Measurements from ENCODE around the gene APOA1. TPM values are rescaled to one million over a fixed set of nuclear protein-coding genes. Genes with fewer than 3 reads are reported as not detected.

The APOA1 gene
- total RNA-seq, 1 donor from 2014 or later = 0.16 TPM

DNA sequence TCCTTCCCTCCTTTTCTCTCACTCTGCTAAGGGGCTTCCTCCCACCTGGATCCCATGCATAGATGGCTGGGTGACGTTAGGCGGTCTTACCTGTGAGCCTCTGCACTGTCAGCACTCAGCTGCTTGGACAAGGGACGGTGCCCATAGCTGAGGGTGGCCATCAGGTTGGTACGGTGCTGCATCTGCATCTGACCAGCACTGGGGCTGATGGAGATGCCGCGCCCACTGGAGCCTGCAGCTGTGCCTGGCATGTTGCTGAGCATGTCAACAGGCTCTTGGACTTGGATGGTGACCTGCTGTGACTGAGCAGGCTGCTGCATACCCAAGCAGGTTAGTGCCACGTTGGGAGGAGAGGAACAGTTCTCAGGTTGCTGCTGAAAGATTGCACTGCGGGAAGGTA lies 21.8 kb upstream of the APOA1 start:
- no peak for DNase-seq (ENCODE audit: low read depth)

DNA sequence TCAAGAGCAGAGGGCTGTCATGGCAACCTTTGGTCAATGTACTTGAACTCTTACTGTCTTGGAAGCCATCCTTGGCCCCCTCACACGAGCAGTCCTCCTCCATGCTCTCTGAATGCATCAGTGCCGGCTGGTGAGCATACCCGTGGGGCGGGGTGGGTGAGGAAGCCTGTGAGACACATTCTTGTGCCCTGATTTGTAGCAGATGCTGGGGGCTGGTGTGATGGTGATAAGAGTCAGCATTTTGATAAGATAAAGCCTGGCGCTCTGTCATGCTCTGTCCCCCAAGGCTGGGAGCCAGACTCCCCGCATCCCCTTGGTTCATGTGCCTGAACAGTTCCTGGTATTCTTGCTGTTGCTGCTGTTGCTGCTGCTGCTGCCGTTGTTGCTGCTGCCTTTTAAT lies 20.5 kb upstream of the APOA1 start:
- DNase-seq (ENCODE audit: low read depth) = no peak

DNA sequence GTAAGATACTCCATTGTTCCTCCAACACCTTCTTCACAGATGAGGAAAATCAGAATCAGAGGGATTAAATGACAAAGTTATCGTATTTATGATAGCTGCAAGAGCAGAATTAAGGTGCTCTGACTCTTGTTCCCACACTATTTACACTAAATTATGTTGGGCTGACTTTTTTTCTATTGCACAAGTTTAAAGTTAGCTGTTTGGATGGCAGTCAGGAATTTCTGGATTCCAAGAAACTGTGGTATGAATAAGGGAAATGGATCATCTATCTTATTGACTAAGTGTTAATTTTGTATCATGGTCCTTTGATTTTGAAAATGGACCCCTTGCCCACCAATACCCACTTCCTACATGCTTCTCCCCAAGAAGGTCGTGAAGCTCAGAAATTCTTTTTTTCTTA lies 19.9 kb upstream of the APOA1 start:
- no peak for DNase-seq (ENCODE audit: low read depth)

DNA sequence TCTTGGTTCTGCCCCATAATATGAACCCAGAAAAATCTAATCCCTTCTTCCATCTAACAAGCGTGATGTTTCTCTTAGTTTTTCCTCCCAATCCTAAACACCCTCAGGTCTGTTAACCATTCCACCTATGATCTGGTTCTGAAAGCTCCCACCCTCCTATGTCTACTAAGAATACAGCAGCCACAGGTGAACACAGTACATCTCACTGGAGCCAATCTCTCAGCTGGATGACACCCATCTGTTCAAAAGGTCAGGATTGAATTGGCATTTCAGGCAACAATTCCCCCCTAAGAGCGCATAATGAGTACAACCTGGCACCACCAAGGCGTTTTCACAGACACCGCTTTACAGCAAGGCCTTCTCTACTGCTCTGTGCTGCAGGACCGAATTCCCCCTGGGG lies 19.0 kb upstream of the APOA1 start:
- DNase-seq (ENCODE audit: low read depth) = no peak

DNA sequence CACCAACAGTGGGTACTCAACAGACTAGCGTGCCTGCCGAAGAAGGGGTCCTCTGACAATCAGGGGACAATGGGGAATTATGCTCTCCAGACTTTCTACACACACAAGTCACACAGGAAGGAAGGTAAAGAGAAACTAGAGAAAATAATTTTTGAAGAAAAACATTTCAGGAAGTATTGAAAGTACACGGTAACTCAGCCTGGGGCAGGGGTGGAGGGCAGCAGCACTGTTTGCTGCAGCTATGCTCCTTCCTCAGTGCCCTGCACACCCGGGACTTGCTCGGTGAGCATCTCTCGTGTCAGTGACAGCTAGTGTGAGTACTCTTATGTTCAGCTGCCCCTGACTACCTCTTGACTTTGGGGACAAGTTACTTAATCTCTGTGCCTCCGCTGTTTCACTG lies 18.0 kb upstream of the APOA1 start:
- no peak for DNase-seq (ENCODE audit: low read depth)

DNA sequence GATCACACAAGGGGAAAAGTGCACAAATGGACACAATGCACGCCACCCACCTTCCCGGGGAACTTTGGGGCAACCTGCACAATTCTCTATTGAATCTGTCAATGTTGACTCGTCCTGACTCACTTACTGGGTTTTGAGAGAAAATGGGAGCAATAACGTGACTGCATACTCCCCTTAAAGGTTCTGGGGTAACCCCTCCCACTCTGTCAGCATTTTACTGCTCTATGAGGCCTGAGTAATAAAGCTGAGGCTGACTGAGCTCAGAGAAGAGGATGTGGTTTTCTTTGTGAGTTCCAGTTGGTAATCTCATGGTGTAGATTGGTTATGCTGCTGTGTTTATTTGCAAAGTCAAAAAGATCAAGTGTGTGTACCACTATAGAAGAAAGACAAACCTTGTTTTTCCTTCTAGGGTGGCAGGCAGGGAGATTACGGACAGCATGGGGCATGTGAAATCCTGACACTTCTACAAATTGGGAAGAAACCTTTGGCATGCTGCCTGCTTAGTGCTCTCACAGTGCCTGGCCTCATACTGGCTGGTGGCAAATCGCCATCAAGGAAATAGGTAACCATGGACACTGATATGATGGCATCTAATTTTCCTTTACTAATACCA lies 16.1 kb upstream of the APOA1 start:
- DNase-seq (ENCODE audit: low read depth) = peak; percentile 64

DNA sequence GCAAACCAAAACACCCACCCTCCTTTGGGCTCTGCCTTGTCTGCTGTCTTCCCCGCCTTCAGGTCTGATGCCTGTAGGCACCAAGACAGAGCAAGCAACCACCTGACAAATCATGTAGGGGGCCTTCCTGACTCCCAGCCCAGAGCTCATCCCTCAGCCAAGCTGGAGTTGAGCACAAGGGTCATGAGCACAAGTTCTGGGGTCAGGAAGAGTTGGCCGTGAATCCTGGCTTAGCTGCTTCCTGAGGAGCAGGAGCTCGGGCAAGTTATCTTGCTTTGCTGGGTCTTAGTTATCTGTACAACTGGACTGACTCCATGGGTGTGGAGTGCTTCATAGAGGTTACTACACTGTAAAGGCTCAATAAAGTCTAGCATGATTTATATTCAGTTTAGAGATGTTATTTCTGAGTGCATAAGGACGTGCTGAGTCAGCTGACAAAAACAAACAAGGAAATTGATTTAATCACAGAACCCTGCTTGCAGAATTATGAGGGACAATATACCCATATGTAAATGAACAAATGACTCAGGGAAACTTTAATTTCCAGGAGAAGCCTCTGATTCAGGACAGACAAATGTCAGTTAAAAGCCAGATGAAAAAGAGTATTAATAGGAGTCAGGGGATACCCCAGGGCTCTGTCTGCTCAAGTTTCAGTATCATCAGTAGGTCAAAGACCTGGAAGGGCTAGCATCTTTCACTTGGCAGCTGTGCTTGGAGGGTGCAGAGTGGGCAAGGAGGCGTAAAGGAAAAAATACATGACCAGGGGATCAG lies 15.0 kb upstream of the APOA1 start:
- peak; percentile 26 for DNase-seq (ENCODE audit: low read depth)

DNA sequence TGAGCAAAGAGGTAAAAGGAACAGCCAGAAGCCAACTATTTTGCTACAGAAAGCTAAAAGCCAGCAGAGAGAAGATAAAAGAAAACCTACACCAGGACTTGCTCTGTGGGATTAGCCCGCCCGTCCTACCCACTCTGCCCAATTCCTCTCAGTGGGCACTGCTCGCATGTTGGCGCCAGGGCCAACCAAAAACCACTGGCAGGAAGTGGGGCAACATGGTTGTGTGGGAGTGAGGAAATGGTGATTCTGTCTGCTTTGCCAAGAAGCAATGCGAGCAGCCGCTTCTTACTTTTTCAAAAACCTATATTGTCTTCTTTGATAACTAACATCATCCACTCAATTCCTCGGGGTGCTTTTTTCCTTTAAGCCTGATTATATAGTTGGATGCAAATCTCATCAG lies 14.2 kb upstream of the APOA1 start:
- DNase-seq (ENCODE audit: low read depth) = no peak

DNA sequence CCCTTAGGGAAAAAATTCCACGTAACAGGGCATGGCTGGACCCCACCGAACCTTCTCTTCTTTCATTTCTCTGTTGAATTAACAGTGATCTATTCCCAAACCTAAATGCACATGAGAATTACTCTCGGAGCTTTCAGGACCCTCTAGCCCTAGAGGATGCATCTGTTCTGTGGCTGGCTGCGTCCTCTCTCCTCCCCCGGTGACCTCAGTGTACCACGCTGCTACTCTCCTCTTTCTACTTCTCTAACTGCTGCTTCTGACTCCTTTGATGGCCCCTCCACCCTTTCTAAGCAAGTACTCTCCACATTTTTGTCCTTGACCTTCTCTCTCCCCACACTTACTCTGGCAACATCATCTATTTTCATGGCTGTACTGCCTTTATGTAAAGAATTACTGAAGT lies 12.1 kb upstream of the APOA1 start:
- no peak for DNase-seq (ENCODE audit: low read depth)

DNA sequence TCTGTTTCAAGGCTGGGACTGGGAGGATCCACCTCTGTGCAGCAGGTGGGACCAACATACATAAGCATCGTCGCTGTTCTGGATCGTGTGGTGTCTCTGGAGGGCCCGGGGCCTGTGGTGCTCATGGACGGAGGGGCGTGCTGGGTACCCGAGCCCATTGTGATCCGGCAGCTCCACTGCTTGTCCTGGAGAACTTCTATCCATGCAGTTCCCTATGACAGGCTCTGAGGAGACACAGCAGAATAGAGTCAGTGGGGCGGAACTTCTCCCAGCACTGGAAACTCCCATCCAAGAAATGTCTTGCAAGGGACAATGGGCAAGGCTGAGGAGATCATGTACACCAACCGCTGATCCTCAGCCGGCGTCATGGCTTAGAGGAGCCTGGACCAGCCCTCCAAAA lies 11.6 kb upstream of the APOA1 start:
- no peak for DNase-seq (ENCODE audit: low read depth)

DNA sequence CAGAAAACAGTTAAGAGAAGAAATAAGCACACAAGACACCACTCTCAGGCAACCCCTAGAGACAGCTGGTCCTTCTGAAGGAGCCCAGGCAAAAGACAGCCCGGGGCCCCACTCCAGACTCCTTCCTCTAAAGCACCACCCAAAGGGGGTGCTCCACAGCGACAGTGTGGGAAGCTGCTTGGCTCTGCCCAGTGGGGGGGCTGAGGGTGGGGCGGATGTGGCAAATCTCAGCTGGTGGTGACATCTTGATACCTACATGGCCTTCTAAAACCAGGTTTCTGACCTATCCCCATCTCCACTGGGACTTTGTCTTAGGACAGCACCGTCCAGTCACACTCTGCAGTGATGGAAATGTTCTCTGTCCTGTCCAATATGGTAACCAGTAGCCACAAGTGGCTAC lies 10.2 kb upstream of the APOA1 start:
- no peak for DNase-seq (ENCODE audit: low read depth)

DNA sequence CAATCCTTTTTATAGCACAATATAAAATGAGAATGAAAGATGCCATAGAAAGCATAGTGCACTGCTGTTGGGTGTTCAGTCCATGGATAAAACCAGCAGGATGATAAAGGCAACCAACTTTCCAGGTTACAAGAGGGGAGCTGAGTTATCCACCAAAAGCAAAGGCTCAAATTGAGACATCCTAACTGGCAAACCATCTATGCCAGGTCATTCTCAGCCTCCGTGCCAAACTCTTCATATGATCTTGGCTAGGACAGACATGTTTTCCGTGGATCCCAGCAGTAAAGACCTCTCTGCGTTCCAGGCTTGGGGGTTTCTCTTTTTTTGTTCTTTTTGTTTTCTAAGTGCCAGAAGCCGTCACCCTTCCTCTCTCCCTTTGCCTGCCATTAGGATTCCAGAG lies 7.3 kb upstream of the APOA1 start:
- no peak for DNase-seq (ENCODE audit: low read depth)

DNA sequence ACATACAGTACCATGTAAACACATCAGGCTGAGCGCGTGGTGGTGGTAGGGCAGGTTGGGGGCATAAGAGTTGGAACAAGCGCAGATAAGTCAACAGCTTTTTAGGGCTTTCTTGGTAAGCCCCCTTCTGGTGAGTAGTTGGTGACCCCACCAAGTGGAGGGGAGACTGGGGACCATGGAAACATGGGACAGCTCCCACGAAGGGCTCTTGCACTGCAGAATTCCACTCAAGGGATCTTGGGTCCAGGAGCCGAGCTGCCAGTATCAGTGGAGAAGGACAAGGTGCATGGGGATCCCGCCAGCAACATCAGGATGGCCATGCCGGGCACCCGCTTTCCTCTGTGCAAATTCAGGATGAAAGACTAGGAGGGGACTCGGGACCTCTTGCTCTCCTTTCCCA lies 6.2 kb upstream of the APOA1 start:
- DNase-seq (ENCODE audit: low read depth) = no peak

DNA sequence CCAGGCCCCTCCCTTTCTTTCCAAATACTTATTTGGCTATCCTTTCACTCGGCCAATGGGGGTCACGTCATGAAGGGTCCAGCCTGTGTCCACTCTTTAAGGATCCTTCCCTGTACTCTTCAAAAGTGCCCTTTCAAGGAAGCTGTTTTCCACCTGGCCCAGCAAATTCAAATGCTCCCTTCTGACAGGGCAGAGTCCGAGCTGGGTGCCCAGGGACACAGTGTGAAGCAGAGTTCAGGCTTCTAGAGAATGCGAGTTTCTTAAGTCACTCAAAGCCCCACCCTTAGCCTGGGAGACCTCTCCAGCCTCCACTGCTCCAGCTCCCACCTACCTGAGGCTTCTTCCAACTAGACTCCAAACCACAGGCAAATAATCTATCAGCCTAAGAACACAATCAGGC lies 5.5 kb upstream of the APOA1 start:
- no peak for DNase-seq (ENCODE audit: low read depth)

DNA sequence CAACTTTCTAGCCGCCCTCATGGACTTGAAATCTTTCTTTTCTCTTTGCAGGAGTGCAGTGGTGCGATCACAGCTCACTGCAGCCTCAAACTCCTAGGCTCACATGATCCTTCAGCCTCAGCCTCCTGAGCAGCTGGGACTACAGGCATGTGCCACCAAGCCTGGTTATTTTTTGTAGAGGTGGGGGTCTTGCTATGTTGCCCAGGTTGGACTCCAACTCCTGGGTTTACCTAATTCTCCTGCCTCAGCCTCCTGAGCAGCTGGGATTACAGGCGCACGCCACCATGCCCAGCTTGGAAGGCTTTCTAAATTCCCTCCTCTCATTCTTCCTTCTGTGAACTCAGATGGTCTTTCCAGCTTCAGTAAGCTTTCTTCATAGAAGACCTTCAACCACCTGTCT lies 4.7 kb upstream of the APOA1 start:
- no peak for DNase-seq (ENCODE audit: low read depth)

DNA sequence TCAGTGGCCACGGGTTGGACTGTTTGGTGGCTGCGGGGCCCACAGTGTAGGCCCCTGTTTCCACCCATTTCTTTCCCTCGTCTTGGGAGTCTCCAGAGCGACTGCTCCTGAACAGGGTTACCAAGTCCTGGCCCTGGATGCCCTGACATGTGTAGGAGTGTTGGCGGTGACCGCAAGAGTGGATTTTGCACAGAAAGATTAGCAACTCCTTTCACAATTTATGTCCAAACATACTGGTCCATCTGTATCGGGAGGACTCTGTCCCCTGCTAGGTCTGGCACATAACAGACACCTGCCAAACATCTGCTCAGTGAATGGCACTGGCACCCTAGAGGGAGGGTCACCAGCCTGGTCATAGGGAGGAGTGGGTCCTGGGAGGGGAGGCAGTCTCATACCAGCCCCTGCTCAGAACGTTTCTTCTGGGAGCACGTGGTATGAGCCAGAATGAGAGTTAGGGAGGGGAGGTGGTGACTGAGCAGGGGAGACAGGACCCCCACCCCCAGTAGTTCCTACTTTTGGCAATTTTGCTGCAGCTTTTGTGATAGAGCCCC lies 3.4 kb upstream of the APOA1 start:
- no peak for DNase-seq (ENCODE audit: low read depth)

DNA sequence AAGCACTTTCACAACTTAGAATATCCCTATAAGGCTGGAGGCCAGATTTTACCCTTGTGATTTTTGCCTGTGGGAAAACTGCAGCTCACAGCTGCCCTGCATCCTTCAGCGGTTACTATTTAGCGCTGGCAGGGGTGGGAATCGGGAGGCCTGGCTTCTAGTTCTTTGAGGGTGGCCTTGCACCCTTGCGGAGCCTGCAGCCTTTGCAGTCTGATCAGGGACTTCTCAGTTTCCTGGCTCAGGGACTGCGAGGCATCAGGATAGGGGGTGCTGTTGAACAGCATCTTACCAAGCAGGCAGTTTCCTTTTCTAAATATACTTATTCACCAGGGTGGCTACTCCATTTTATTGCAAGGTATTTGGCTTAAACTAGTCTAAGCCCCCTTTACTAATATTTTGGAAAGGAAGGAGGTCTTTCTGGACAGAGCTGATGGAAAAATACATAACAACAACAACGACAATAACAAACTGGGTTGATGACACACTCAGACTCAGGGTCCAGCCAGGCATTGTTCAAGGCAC lies 2.9 kb upstream of the APOA1 start:
- peak; percentile 47 for DNase-seq (ENCODE audit: low read depth)

DNA sequence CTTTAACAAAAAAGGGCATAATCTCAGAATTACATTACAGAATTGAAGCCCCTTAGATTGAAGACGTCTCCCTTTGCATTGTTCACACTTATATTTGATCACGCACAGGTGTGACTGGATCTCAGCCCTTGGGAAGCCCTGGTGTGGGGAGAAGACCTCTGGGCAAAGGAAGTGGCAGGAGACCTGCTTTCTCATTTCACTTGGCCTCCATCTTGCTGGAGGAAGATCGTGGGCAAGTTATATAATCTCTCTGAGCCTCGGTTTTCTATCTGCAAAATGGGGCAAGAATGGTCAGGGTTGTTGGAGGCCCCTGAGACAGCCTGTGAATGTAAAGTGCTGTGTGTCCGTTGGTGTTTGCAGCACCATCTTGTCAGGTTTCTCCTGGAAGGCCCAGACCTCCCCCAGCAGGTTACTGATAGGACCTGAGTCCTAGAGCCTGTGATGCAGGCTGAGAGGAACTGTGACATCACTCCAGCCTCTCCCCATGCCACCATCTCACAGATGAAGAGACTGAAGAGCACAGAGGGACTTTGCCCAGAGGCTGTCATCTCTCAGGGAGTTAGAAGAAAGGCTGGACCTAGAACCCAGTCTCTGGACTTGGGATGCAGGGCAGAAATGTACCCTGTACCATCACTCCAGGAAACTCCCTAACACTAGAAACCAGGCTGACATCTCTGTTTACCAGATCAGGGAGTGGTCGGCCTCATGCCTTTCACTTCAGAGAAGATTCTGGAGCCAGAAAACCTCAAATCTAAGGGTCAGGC lies 1.1 kb upstream of the APOA1 start:
- no peak for DNase-seq (ENCODE audit: low read depth)

DNA sequence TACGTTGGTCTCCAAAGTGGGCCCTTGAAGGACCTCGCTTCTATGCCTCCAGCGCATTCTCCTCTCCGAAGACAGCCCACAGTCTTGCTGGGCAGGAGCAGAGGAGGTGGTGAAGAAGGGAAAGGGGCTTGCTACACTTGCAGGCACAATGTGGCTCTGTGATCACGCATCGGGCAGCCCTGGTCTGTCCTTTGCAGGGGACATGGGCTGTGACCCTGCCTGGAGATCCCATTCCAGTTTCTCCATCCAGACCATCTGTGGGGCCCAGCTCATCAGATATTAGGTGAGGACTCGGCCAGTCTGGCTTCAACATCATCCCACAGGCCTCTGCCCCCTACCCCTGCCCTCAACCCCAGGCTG lies 810 bp downstream of the APOA1 start:
- DNase-seq (ENCODE audit: low read depth) = no peak

DNA sequence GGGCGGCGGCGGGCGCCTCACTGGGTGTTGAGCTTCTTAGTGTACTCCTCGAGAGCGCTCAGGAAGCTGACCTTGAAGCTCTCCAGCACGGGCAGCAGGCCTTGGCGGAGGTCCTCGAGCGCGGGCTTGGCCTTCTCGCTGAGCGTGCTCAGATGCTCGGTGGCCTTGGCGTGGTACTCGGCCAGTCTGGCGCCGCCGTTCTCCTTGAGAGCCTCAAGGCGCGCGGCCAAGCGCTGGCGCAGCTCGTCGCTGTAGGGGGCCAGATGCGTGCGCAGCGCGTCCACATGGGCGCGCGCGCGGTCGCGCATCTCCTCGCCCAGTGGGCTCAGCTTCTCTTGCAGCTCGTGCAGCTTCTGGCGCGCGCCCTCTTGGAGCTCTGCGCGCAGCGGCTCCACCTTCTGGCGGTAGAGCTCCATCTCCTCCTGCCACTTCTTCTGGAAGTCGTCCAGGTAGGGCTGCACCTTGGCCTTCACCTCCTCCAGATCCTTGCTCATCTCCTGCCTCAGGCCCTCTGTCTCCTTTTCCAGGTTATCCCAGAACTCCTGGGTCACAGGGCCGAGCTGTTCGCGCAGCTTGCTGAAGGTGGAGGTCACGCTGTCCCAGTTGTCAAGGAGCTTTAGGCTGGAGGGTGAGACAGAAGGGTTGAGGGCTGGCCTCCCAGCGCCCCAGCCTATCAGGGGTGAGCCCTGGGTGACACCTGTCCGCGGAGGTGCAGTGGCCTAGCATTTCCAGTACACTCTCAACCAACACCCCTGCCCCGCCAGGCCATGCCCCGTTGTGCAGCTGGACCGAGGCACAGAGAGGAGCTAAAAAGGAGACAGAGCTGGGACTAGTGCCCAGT lies 1.4 kb downstream of the APOA1 start:
- peak; percentile 72 for DNase-seq (ENCODE audit: low read depth)
